Keratinocyte (primary cell): ENCODE results near the gene LIG3. TPM values are rescaled to one million over a fixed set of nuclear protein-coding genes. Genes with fewer than 3 reads are reported as not detected.

ENCODE experiments used
- DNase-seq: peaks from one replicate; pipeline ENCODE4 v3.0.0-alpha.2; 2011; ENCODE audit warnings: low read depth, missing footprints, low spot score
- FAIRE-seq: peaks from 2 replicates; lab custom pipeline; 2011; peaks lifted over from hg19 to GRCh38; lab: Jason Lieb, UNC
- H2AFZ ChIP-seq: 2 replicates; pipeline ENCODE4 v1.6.0; 2012; ENCODE audit warnings: low read length, control low read depth, inconsistent platforms; ENCODE audit not compliant: control insufficient read depth
- H3K27ac ChIP-seq: 2 replicates; pipeline ENCODE4 v1.5.1; 2011; ENCODE audit warnings: low read length; ENCODE audit not compliant: control insufficient read depth, insufficient read depth
- H3K27me3 ChIP-seq: 3 replicates; pipeline ENCODE4 v1.6.0; 2011; ENCODE audit warnings: low read length; ENCODE audit not compliant: control insufficient read depth, insufficient read depth; ENCODE audit errors: extremely low read depth
- H3K36me3 ChIP-seq, 2 experiments: 2 replicates in 1 of 2; 3 replicates in 1 of 2; pipeline ENCODE4 v1.5.1; 2011; ENCODE audit warnings: low read length in 2 of 2, mild to moderate bottlenecking in 1 of 2; ENCODE audit not compliant: control insufficient read depth in 2 of 2, insufficient read depth in 2 of 2; ENCODE audit errors: extremely low read depth in 1 of 2
- H3K4me1 ChIP-seq: 3 replicates; pipeline ENCODE4 v1.5.1; 2011; ENCODE audit warnings: low read length; ENCODE audit not compliant: control insufficient read depth, insufficient read depth; ENCODE audit errors: extremely low read depth
- H3K4me2 ChIP-seq: 3 replicates; pipeline ENCODE4 v1.6.0; 2011; ENCODE audit warnings: low read depth, low read length; ENCODE audit not compliant: control insufficient read depth, insufficient read depth; ENCODE audit errors: extremely low read depth
- H3K4me3 ChIP-seq, 3 experiments: fragments of 200-600 bp in 1 of 3; sonication (generic) in 1 of 3; 2 replicates in 2 of 3; 3 replicates in 1 of 3; pipeline ENCODE4 v1.5.1; 2011 to 2016; ENCODE audit warnings: low read length in 3 of 3, mild to moderate bottlenecking in 3 of 3, control low read depth in 2 of 3, inconsistent platforms in 1 of 3, low read depth in 1 of 3, mixed read lengths in 1 of 3, mixed run types in 1 of 3, moderate library complexity in 1 of 3; ENCODE audit not compliant: control insufficient read depth in 2 of 3, insufficient read depth in 2 of 3; ENCODE audit errors: extremely low read depth in 1 of 3
- H3K79me2 ChIP-seq: 2 replicates; pipeline ENCODE4 v1.6.0; 2012; ENCODE audit warnings: low read length; ENCODE audit not compliant: control insufficient read depth, insufficient read depth
- H3K9ac ChIP-seq: 3 replicates; pipeline ENCODE4 v1.6.0; 2011; ENCODE audit warnings: low read length; ENCODE audit not compliant: control insufficient read depth, insufficient read depth; ENCODE audit errors: extremely low read depth
- H3K9me1 ChIP-seq: 3 replicates; pipeline ENCODE4 v1.6.0; 2011; ENCODE audit warnings: low read length; ENCODE audit not compliant: control insufficient read depth, insufficient read depth; ENCODE audit errors: extremely low read depth
- H3K9me3 ChIP-seq: 2 replicates; pipeline ENCODE4 v1.5.1; 2012; ENCODE audit warnings: low read depth, low read length; ENCODE audit not compliant: control insufficient read depth
- H4K20me1 ChIP-seq: 3 replicates; pipeline ENCODE4 v1.6.0; 2011; ENCODE audit warnings: low read length; ENCODE audit not compliant: control insufficient read depth, insufficient read depth; ENCODE audit errors: extremely low read depth
- EZH2 ChIP-seq: IDR thresholded peaks from one replicate; pipeline ENCODE4 v1.6.1; 2012; ENCODE audit warnings: inconsistent platforms, mild to moderate bottlenecking, low read length, moderate library complexity
- dilution Hi-C: fragments of 300-500 bp; cut with MboI; formaldehyde crosslinking; loops from one replicate; pipeline ENCODE4 v1.7.0; 2020; ENCODE audit warnings: low sequenced_read_pairs; ENCODE audit not compliant: extremely low pct_ligation_motif_present
- polyA plus RNA-seq, 5 experiments: library from polyadenylated mRNA; depleted of rRNA in 3 of 5; stranded (reverse) in 3 of 5; stranded (forward) in 1 of 5; unstranded in 1 of 5; fragments of >200 nt; gene quantifications; 1 replicate in 1 of 5; 2 replicates in 3 of 5; 3 replicates in 1 of 5; pipeline versions ENCODE4 v1.2.1 to v1.2.3, GENCODE V29; 2011 to 2012; ENCODE audit warnings: missing spikeins in 2 of 5, low read depth in 1 of 5, low replicate concordance in 1 of 5
- TF ChIP-seq, protein P1 (sequence below), 3 experiments: IDR thresholded peaks in 1 of 3; conservative IDR thresholded peaks in 1 of 3; optimal IDR thresholded peaks in 1 of 3; 2 replicates in 2 of 3; 3 replicates in 1 of 3; pipeline versions ENCODE3 to v1.5.1; 2011; ENCODE audit warnings: low read length in 3 of 3, mild to moderate bottlenecking in 3 of 3, moderate library complexity in 2 of 3, control low read depth in 1 of 3, inconsistent platforms in 1 of 3; ENCODE audit not compliant: insufficient read depth in 2 of 3; ENCODE audit errors: extremely low read depth in 1 of 3

The LIG3 gene
- polyA plus RNA-seq, 1 donor (not counting 4 experiments of a cell fraction or from before 2014, with no cell fraction given) = 29.3 TPM

DNA sequence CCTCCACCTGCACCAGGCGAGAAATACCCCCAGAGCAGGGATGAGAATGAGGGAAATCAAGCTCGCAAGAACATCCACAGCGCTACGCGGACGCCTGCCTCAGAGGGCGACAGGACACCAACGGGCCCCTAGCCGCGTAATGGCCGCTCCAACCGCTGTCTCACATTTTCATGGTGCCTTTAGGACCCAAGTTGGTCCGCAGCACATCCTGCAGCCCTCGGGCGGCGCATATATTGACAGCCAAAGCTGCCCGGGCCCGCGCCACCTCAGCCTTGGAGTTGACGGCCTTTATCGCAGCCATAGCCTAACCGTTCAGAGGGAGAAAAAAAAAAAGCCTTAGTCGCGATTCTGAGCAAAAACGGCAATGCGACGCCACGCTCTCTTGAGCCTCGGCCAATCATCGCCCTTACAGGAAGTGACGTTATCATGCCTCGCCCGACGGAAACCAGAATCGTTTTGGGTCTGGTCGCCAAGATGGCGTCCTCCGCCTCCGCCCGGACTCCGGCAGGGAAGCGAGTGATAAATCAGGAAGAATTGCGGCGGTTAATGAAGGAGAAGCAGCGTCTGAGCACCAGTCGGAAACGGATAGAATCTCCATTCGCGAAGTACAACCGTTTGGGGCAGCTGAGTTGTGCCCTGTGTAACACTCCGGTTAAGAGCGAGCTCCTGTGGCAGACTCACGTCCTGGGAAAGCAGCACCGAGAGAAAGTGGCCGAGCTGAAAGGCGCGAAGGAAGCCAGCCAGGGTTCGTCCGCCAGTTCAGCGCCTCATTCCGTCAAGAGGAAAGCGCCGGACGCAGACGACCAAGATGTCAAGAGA, 19.0 kb upstream of the LIG3 start, which contains the start of the genes CCT6B and ZNF830:
TSS of gene CCT6B (minus strand) at position 368 of the 819 bp plus-strand sequence. CDS start at position 301, 67 bp downstream.
TSS of gene ZNF830 (plus strand) at position 448 of the 819 bp plus-strand sequence. CDS start at position 475, 27 bp downstream.
- Histone ChIP-seq H3K9me3 (no peaks in the 10 kb centered on the region), H3K4me3 (peak within 1 kb of the TSS; percentile 88 to 100 (median 90)), H3K27me3 (no peaks in the 10 kb centered on the region), H2AFZ (peak within 1 kb of the TSS; percentile 100), H3K4me2 (peak within 1 kb of the TSS; percentile 79), H3K79me2 (peaks cover 29% of the 10 kb centered on the region), H3K9ac (peak within 1 kb of the TSS; percentile 98), H3K9me1 (no peaks in the 10 kb centered on the region), H3K27ac (peak within 1 kb of the TSS; percentile 96), H4K20me1 (no peaks in the 10 kb centered on the region), H3K36me3 (peaks cover 3 to 6% of the 10 kb centered on the region in 2 experiments), H3K4me1 (peaks cover 15% of the 10 kb centered on the region)
- FAIRE-seq = peak; percentile 48
- TF ChIP-seq, protein P1, sequence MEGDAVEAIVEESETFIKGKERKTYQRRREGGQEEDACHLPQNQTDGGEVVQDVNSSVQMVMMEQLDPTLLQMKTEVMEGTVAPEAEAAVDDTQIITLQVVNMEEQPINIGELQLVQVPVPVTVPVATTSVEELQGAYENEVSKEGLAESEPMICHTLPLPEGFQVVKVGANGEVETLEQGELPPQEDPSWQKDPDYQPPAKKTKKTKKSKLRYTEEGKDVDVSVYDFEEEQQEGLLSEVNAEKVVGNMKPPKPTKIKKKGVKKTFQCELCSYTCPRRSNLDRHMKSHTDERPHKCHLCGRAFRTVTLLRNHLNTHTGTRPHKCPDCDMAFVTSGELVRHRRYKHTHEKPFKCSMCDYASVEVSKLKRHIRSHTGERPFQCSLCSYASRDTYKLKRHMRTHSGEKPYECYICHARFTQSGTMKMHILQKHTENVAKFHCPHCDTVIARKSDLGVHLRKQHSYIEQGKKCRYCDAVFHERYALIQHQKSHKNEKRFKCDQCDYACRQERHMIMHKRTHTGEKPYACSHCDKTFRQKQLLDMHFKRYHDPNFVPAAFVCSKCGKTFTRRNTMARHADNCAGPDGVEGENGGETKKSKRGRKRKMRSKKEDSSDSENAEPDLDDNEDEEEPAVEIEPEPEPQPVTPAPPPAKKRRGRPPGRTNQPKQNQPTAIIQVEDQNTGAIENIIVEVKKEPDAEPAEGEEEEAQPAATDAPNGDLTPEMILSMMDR (optimal IDR thresholded peaks at IDR 0.05 in 1 of 3, IDR thresholded peaks at IDR 0.05 in 1 of 3, conservative IDR thresholded peaks at IDR 0.05 in 1 of 3; ENCODE audit: extremely low read depth in 1 of 3, insufficient read depth in 2 of 3, low read length in 3 of 3) = no peak
- TF ChIP-seq EZH2 = no peak
- DNase-seq = peak; percentile 57
- dilution Hi-C loops = no loop called here

- no peaks in the 10 kb centered on the region for H3K9me3 ChIP-seq
- no peaks in the 10 kb centered on the region for H3K36me3 ChIP-seq
- H3K9ac ChIP-seq = no peak overlapping the region
- dilution Hi-C loops = no loop called here
- peaks cover 2% of the 10 kb centered on the region for H3K4me1 ChIP-seq
- TF ChIP-seq, protein P1 (optimal IDR thresholded peaks at IDR 0.05 in 1 of 3, IDR thresholded peaks at IDR 0.05 in 1 of 3, conservative IDR thresholded peaks at IDR 0.05 in 1 of 3; ENCODE audit: extremely low read depth in 1 of 3, insufficient read depth in 2 of 3, low read length in 3 of 3) = no peak
- TF ChIP-seq EZH2 = no peak
- H4K20me1 ChIP-seq = no peaks in the 10 kb centered on the region
- H3K4me2 ChIP-seq = no peak overlapping the region
- H3K9me1 ChIP-seq = no peaks in the 10 kb centered on the region
- H3K27ac ChIP-seq = no peak overlapping the region
- FAIRE-seq = no peak
- H2AFZ ChIP-seq = no peak overlapping the region
- H3K27me3 ChIP-seq = no peaks in the 10 kb centered on the region
- no peaks in the 10 kb centered on the region for H3K79me2 ChIP-seq
- DNase-seq = no peak
- no peak overlapping the region for H3K4me3 ChIP-seq
Observed at GRCh38 chr17:34974179-34974578, 6.1 kb upstream of the LIG3 start.
